SK-N-SH treated with all-trans-retinoic acid at 6 μM for 48 hours (cell line): ENCODE results near the gene SOX12.

Experiments
- ARNTL ChIP-seq: fragments of 450-650 bp; formaldehyde crosslinking; IDR thresholded peaks from 2 replicates; pipeline ENCODE4 v1.5.0; 2020; ENCODE audit warnings: low read depth, mild to moderate bottlenecking, moderate library complexity, borderline replicate concordance
- CSDC2 ChIP-seq: fragments of 250-450 bp; sonication (Bioruptor Pico); IDR thresholded peaks from 2 replicates; pipeline ENCODE4 v1.5.0; 2020; ENCODE audit warnings: mild to moderate bottlenecking, moderate library complexity
- ESRRG ChIP-seq: fragments of 250-450 bp; sonication (Bioruptor Pico); IDR thresholded peaks from 2 replicates; pipeline ENCODE4 v1.6.1; 2021; ENCODE audit warnings: mild to moderate bottlenecking
- ISL1 ChIP-seq: fragments of 250-450 bp; sonication (Bioruptor Pico); IDR thresholded peaks from 2 replicates; pipeline ENCODE4 v2.1.2; 2022; ENCODE audit warnings: mild to moderate bottlenecking, moderate library complexity
- RARB ChIP-seq: fragments of 250-450 bp; sonication (Bioruptor Pico); IDR thresholded peaks from 2 replicates; pipeline ENCODE4 v1.8.0; 2021; ENCODE audit warnings: mild to moderate bottlenecking, moderate library complexity
- TCF4 ChIP-seq: fragments of 250-450 bp; sonication (Bioruptor Pico); IDR thresholded peaks from 2 replicates; pipeline ENCODE4 v1.8.0; 2021; ENCODE audit warnings: mild to moderate bottlenecking, moderate library complexity, borderline replicate concordance
- ZFP3 ChIP-seq: fragments of 250-450 bp; sonication (Bioruptor Pico); IDR thresholded peaks from 2 replicates; pipeline ENCODE4 v1.5.0; 2020; ENCODE audit warnings: mild to moderate bottlenecking, moderate library complexity
- ZFP30 ChIP-seq: fragments of 450-650 bp; formaldehyde crosslinking; IDR thresholded peaks from 2 replicates; pipeline ENCODE4 v1.5.0; 2022; ENCODE audit warnings: mild to moderate bottlenecking, moderate library complexity
- ZNF565 ChIP-seq: fragments of 450-650 bp; formaldehyde crosslinking; conservative IDR thresholded peaks from 2 replicates; pipeline ENCODE4 v1.5.0; 2020; ENCODE audit warnings: low read depth, mild to moderate bottlenecking, moderate library complexity
- ZNF70 ChIP-seq: fragments of 450-650 bp; formaldehyde crosslinking; IDR thresholded peaks from 2 replicates; pipeline ENCODE4 v1.5.0; 2020; ENCODE audit warnings: mild to moderate bottlenecking, moderate library complexity
- ZNF8 ChIP-seq: fragments of 450-650 bp; formaldehyde crosslinking; IDR thresholded peaks from 2 replicates; pipeline ENCODE4 v1.5.0; 2020; ENCODE audit warnings: mild to moderate bottlenecking, moderate library complexity
- TF ChIP-seq, protein P1 (sequence below): fragments of 250-450 bp; sonication (Bioruptor Pico); IDR thresholded peaks from 2 replicates; pipeline ENCODE4 v1.8.0; 2020; ENCODE audit warnings: mild to moderate bottlenecking, moderate library complexity, borderline replicate concordance
- TF ChIP-seq, protein P2 (sequence below): fragments of 250-450 bp; sonication (Bioruptor Pico); IDR thresholded peaks from 2 replicates; pipeline ENCODE4 v1.5.1; 2020; ENCODE audit warnings: low read depth, mild to moderate bottlenecking, moderate library complexity
- TF ChIP-seq, protein P3 (sequence below): fragments of 250-450 bp; sonication (Bioruptor Pico); IDR thresholded peaks from 2 replicates; pipeline ENCODE4 v1.5.1; 2021; ENCODE audit warnings: mild to moderate bottlenecking, moderate library complexity

DNA sequence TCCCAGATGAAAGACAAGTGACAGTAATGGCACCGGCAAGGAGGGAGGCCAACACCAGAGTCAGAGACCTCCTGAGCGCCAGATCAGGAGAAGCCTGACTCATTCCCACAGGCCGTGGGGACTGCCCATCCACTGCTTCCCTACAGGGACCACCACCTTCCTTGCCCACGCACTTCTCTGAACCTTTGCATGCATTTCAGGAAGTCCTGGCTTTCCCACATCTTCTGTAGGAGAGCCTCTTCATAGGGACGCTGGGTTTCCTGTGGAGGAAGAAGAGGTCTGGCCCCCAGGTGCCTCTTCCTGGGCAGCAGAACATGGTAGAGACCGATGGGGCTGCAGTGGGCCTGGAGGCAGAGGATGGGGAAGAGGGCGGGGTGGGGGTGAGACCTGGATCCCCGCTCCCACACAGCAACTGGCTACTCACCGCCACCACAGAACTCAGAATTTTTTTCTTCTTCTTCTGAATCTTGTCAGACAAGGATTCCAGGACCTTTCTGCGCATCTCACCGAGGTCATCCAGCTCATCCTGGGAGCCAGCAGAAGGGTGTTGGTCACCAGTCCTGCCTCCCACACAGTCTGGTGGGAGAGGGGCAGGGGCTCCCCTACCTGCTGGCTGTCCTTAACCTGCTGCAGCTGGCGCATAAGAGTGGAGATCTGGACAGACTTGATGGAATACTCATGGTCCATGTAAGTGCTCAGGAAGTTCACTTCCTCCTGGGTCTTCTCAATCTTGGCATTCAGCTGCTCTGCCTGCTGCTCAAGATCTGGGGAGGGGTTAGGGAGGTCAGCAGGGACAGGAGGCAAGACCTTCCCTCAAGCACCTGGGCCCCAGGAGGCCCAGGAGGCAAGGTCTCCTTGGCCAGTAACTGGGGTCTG is 48.5 kb upstream of the SOX12 start:
- TF ChIP-seq ZNF8 (CRISPR knock-in tag): no peak
- TF ChIP-seq RARB (CRISPR knock-in tag): no peak
- TF ChIP-seq, protein P1, sequence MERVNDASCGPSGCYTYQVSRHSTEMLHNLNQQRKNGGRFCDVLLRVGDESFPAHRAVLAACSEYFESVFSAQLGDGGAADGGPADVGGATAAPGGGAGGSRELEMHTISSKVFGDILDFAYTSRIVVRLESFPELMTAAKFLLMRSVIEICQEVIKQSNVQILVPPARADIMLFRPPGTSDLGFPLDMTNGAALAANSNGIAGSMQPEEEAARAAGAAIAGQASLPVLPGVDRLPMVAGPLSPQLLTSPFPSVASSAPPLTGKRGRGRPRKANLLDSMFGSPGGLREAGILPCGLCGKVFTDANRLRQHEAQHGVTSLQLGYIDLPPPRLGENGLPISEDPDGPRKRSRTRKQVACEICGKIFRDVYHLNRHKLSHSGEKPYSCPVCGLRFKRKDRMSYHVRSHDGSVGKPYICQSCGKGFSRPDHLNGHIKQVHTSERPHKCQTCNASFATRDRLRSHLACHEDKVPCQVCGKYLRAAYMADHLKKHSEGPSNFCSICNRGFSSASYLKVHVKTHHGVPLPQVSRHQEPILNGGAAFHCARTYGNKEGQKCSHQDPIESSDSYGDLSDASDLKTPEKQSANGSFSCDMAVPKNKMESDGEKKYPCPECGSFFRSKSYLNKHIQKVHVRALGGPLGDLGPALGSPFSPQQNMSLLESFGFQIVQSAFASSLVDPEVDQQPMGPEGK (CRISPR knock-in tag): no peak
- no peak for TF ChIP-seq ZFP30
- TF ChIP-seq, protein P2, sequence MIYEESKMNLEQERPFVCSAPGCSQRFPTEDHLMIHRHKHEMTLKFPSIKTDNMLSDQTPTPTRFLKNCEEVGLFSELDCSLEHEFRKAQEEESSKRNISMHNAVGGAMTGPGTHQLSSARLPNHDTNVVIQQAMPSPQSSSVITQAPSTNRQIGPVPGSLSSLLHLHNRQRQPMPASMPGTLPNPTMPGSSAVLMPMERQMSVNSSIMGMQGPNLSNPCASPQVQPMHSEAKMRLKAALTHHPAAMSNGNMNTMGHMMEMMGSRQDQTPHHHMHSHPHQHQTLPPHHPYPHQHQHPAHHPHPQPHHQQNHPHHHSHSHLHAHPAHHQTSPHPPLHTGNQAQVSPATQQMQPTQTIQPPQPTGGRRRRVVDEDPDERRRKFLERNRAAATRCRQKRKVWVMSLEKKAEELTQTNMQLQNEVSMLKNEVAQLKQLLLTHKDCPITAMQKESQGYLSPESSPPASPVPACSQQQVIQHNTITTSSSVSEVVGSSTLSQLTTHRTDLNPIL (CRISPR knock-in tag): no peak
- no peak for TF ChIP-seq ZFP3 (CRISPR knock-in tag)
- no peak for TF ChIP-seq ARNTL (CRISPR knock-in tag)
- TF ChIP-seq CSDC2 (CRISPR knock-in tag): no peak
- no peak for TF ChIP-seq ISL1
- TF ChIP-seq ZNF565 (CRISPR knock-in tag): no peak
- TF ChIP-seq, protein P3, sequence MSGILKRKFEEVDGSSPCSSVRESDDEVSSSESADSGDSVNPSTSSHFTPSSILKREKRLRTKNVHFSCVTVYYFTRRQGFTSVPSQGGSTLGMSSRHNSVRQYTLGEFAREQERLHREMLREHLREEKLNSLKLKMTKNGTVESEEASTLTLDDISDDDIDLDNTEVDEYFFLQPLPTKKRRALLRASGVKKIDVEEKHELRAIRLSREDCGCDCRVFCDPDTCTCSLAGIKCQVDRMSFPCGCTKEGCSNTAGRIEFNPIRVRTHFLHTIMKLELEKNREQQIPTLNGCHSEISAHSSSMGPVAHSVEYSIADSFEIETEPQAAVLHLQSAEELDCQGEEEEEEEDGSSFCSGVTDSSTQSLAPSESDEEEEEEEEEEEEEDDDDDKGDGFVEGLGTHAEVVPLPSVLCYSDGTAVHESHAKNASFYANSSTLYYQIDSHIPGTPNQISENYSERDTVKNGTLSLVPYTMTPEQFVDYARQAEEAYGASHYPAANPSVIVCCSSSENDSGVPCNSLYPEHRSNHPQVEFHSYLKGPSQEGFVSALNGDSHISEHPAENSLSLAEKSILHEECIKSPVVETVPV (CRISPR knock-in tag): no peak
- TF ChIP-seq TCF4: no peak
- TF ChIP-seq ESRRG (CRISPR knock-in tag): no peak
- no peak for TF ChIP-seq ZNF70 (CRISPR knock-in tag)
